HFFc6 (cell line): ENCODE data around the gene SPRTN. TPM values are rescaled to one million over a fixed set of nuclear protein-coding genes. Genes with fewer than 3 reads are reported as not detected.
A peak's percentile ranks its signal among the peaks of the same experiment; 100 is the strongest.

Source experiments
- DNase-seq: peaks from one replicate; pipeline ENCODE4 v3.0.0-alpha.2; 2018
- H3K27ac Mint-ChIP-seq: 2 replicates; pipeline ENCODE4 v1.8.0; 2020; ENCODE audit warnings: mild to moderate bottlenecking, mixed read lengths
- H3K27me3 Mint-ChIP-seq: 2 replicates; pipeline ENCODE4 v1.8.0; 2021; ENCODE audit warnings: mild to moderate bottlenecking, moderate library complexity, mixed read lengths; ENCODE audit not compliant: insufficient read depth
- H3K36me3 Mint-ChIP-seq: 2 replicates; pipeline ENCODE4 v1.8.0; 2021; ENCODE audit warnings: low read depth, mixed read lengths
- H3K4me1 Mint-ChIP-seq: 2 replicates; pipeline ENCODE4 v1.8.0; 2020; ENCODE audit warnings: low read depth, mixed read lengths
- H3K4me3 Mint-ChIP-seq: 2 replicates; pipeline ENCODE4 v1.8.0; 2020; ENCODE audit warnings: mild to moderate bottlenecking, moderate library complexity, mixed read lengths
- H3K9me3 Mint-ChIP-seq: 2 replicates; pipeline ENCODE4 v1.8.0; 2020; ENCODE audit warnings: mild to moderate bottlenecking, mixed read lengths
- total RNA-seq, 6 experiments: library from RNA; stranded (reverse); fragmentation: NEBNext Ultra II Directional; extraction: Animal tissue kit (Norgen Biotek cat#: 25700); gene quantifications; 2 replicates in 1 of 6; 3 replicates in 5 of 6; pipeline ENCODE4 v1.2.3, GENCODE V29; 2021
- TF ChIP-seq, protein P1 (sequence below): fragments of 200-600 bp; sonication (generic); IDR thresholded peaks from 2 replicates; pipeline ENCODE4 v1.5.0; 2021; ENCODE audit warnings: antibody characterized with exemption, mild to moderate bottlenecking

The SPRTN gene
- total RNA-seq, 6 experiments from 2014 or later = 8.4 to 12.6 (median 10.4) TPM

DNA sequence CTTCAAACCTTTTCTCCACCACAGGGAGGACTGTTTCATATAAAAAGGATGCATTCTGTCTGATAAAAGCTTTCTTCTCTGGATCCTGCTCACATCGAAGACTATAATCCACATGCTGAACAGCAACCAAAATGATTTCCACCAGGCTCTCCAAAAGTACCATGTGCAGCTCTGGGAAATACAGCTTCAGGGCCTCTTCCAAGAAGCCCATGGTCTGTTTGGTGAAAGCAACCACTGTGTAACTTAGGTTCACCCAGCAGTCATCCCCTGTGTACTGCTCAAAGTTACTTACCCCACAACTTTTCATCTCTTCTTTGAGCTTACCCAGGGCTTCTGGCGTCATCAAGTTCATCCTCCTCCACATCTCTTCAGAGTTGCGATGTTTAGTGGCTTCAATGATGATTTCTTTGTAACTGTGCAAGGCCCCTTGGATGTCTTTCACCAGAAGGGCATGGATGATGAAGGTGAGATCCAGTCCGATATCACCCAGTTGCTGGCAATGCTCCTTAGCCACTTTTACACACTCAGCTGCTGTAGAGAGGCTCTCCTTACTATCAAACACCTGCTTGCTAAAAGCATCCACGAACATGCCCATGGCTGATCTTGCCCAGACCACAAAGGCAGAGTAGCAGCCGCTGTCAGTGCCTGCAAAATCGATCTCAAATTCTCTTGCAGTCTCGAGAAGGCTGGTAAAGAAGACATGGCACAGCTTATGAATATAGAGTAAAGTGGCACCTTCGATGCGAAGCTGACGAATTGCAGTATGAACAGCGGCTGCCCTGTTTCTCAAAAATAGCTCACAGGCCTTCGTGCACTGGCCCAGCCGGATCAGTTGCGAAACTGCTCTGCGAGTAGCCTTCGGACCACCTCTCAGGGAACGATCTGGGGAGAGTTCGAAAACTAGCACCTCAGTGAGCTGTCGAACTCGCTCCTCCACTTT, 2.2 kb upstream of the SPRTN start:
- DNase-seq = no peak
- TF ChIP-seq, protein P1, sequence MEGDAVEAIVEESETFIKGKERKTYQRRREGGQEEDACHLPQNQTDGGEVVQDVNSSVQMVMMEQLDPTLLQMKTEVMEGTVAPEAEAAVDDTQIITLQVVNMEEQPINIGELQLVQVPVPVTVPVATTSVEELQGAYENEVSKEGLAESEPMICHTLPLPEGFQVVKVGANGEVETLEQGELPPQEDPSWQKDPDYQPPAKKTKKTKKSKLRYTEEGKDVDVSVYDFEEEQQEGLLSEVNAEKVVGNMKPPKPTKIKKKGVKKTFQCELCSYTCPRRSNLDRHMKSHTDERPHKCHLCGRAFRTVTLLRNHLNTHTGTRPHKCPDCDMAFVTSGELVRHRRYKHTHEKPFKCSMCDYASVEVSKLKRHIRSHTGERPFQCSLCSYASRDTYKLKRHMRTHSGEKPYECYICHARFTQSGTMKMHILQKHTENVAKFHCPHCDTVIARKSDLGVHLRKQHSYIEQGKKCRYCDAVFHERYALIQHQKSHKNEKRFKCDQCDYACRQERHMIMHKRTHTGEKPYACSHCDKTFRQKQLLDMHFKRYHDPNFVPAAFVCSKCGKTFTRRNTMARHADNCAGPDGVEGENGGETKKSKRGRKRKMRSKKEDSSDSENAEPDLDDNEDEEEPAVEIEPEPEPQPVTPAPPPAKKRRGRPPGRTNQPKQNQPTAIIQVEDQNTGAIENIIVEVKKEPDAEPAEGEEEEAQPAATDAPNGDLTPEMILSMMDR = no peak
- Mint-ChIP-seq H3K36me3 (peaks cover 46% of the 10 kb centered on the region), H3K27me3 (peaks cover 5% of the 10 kb centered on the region), H3K27ac (peak overlapping the region; percentile 78), H3K4me1 (peaks cover 64% of the 10 kb centered on the region), H3K4me3 (peak overlapping the region; percentile 100), H3K9me3 (no peaks in the 10 kb centered on the region)

DNA sequence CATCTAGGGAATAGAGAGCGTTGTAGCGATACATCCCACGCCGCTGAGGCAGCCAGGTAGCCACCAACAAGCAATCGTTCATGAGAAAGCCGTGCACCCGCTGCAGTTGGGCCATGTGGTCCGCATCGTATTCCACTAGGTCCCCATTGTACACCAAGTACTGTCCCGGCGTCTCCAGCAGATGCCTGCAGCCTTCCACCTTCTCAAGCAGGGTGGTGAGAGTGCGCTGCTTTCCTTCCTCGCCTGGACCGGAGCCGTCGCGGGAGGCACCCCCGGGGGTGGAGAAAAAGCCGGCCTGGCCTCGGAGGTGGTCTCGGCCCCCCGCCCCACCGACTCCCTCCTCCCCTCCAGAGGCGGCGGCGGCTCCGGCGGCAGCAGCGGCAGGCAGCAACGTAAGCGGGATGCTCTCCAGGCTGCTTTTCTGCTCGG, 1.0 kb upstream of the SPRTN start:
- H3K4me1 Mint-ChIP-seq = peaks cover 64% of the 10 kb centered on the region

DNA sequence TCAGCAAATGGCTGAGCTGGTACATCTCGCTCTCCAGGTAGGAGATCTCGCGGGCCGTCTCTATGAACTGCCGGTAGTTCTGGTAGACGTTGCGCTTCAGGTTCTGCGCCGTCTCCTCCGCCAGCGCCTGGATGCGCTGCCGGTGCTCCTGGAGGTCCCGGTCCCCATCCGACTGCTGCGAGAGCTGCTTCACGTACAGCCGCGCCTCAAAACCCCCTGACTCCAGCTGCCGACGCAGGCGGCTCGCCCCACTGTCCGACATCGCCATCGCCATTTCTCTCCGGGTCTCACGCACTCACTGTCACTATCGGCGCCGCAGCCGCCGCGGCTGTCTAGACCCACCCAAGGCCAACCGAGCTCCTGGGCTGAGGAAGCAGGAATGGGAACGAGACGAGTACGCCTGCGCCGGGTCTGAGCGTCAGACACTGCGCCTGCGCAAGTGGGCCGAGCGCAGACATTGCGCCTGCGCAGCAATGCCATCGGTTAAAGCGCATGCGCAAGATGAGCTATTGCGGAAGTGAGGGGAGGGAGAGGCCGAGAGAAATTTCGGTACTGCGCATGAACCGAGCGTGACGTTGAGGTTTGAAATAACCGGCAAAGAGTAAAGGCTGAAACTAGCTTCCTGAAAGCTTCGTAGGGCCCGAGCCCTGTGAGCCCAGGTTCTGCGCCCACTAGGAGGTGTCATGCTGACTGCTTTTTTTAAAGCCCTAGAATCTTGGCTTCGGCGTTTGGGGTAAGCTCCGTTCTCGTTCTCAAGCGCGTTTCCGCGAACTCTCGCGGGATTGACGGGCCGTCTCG, 422 bp upstream of the SPRTN start, which contains the start of gene EXOC8:
Gene EXOC8 (minus strand): TSS at position 381 of the 798 bp plus-strand sequence. CDS start 107 bp downstream, at position 274.
- H3K36me3 Mint-ChIP-seq = peaks cover 53% of the 10 kb centered on the region
- H3K4me3 Mint-ChIP-seq = peak within 1 kb of the TSS; percentile 100
- H3K9me3 Mint-ChIP-seq = no peaks in the 10 kb centered on the region
- TF ChIP-seq, protein P1 = peak; percentile 39; the same call in 1 of the 2 replicates
- peaks cover 61% of the 10 kb centered on the region for H3K4me1 Mint-ChIP-seq
- peak; percentile 95 for DNase-seq
- H3K27ac Mint-ChIP-seq = peak within 1 kb of the TSS; percentile 99
- H3K27me3 Mint-ChIP-seq = peaks cover 5% of the 10 kb centered on the region

More for the DNA sequence above, 1.0 kb upstream of the SPRTN start:
- H3K4me3 Mint-ChIP-seq = peak overlapping the region; percentile 100
- TF ChIP-seq, protein P1 = no peak
- H3K36me3 Mint-ChIP-seq = peaks cover 51% of the 10 kb centered on the region
- H3K27ac Mint-ChIP-seq = peak overlapping the region; percentile 99
- peaks cover 5% of the 10 kb centered on the region for H3K27me3 Mint-ChIP-seq
- no peak for DNase-seq
- no peaks in the 10 kb centered on the region for H3K9me3 Mint-ChIP-seq

DNA sequence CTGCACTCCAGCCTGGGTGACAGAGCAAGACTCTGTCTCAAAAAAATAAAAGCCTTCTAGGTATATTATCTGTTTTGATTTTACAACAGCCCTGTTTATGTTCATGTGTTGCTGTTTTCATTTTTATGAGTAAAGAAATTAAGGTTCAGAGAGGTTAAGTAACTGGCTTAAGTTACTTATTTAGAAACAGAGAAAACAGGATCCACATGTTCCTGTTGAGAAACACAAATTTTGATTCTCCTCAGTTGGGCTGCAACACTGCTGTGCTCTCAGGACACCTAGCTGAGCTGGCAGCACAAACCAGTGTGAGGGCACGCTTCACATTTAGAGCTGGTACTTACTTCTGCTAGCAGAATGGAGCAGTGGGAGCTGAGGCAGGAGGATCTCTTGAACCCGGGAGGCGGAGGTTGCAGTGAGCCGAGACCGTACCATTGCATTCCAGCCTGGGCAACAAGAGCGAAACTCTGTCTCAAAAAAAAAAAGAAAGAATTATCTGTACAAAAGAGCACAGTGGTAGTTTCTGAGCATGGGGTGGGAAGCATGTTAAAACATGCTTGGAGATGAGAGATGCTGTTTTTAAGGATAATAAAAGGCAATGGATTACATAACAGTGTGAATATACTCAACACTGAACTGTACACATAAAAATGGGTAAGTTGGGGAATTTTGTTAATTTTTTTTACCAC, 2.4 kb downstream of the SPRTN start:
- H3K36me3 Mint-ChIP-seq = peaks cover 43% of the 10 kb centered on the region
- no peaks in the 10 kb centered on the region for H3K9me3 Mint-ChIP-seq
- H3K4me3 Mint-ChIP-seq = no peak overlapping the region
- no peak overlapping the region; the same call in 1 of the 2 replicates for H3K27ac Mint-ChIP-seq
- TF ChIP-seq, protein P1 = no peak
- no peak for DNase-seq
- H3K27me3 Mint-ChIP-seq = peaks cover 5% of the 10 kb centered on the region
- peaks cover 33% of the 10 kb centered on the region for H3K4me1 Mint-ChIP-seq

DNA sequence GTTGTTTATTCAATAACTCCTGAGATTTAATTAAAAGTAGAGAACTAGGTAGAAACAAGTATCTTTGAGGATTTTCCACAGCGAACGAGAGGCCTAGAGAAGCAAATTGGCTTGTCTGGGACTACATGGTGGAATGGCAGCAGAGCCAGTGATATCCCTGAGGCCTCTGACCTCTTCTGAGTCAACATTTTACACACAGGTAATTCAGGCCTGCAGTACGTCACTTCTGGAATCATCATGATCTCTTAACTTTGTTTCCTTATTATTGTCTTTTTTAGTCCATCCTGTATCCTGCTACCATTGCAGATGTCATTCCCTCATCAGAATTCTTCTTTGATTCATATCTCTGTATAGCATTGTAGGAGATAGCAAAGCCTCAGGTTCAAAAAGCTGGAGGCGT, 9.9 kb downstream of the SPRTN start:
- no peaks in the 10 kb centered on the region for H3K27me3 Mint-ChIP-seq

More for the DNA sequence above, 9.9 kb downstream of the SPRTN start:
- DNase-seq = no peak
- TF ChIP-seq, protein P1 = no peak
- Mint-ChIP-seq H3K4me1 (no peaks in the 10 kb centered on the region), H3K36me3 (peaks cover 9% of the 10 kb centered on the region; the same call in 1 of the 2 replicates), H3K4me3 (no peak overlapping the region), H3K9me3 (no peaks in the 10 kb centered on the region), H3K27ac (no peak overlapping the region)
